Liver (tissue), 3 donors: ENCODE measurements around the gene CNTROB.

Source experiments
- CTCF ChIP-seq: fragments of 150-350 bp; IDR thresholded peaks from 2 replicates; pipeline ENCODE4 v1.5.1; 2017; ENCODE audit warnings: improper control_type of control experiment, low read depth, low read length; ENCODE audit not compliant: missing input control
- TAF1 ChIP-seq: conservative IDR thresholded peaks from 2 replicates; pipeline ENCODE4 v1.6.1; 2016; ENCODE audit warnings: antibody characterized with exemption, mild to moderate bottlenecking
- donor health status: healthy.
- donor health status: healthy.

- TF ChIP-seq TAF1 (no peak), CTCF (no peak)
Observed at GRCh38 chr17:7884581-7885366, 47.2 kb upstream of the CNTROB start.
